Measurements from ENCODE around the gene NTF3.

Gene NTF3

GRCh38 chr12:5459051-5459782 lies 27.3 kb downstream of the NTF3 start:
- DNase-seq = no peak

DNA sequence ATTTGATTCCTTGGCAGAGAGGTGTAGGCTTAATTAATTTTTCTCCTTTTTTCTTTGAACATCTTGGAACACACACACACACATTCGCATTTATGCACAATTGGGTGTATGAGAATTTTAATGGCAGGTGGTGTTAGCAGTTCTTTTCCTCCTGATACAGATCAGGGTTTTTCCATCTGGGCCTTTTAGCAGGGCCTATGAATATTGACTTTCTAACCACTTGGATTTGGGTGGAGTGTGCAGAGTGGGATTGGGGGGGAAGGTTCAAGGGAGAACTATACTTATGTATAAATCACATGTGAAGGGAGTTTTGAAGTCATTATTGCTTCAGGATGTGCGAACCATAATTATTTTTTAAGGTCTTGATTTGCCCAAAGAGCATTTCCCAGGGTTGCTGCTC lies 28.9 kb downstream of the NTF3 start:
- no peak for DNase-seq

- no peak for DNase-seq
Observed at GRCh38 chr12:5461966-5462365, 30.1 kb downstream of the NTF3 start.

- DNase-seq = no peak
Observed at GRCh38 chr12:5464096-5464495, 32.2 kb downstream of the NTF3 start.

DNA sequence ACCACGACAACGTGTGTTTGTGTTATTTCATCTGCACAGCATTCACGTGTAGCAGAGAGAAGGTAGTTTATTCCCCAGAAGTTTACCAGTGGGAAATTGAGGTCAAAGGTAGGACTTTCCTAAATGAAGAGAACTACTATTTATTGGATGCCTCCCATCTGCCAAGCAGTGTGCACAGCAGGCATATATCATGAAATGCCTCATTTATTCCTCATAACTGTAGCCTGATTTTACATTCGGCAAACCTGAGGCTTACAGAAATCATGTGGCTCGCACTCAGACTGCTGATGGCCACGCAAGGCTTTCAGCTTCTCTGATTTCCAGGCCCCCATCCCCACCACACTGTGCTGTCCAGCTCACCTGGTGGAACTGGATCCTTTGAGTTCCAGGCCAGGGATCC lies 33.5 kb downstream of the NTF3 start:
- DNase-seq = no peak

DNA sequence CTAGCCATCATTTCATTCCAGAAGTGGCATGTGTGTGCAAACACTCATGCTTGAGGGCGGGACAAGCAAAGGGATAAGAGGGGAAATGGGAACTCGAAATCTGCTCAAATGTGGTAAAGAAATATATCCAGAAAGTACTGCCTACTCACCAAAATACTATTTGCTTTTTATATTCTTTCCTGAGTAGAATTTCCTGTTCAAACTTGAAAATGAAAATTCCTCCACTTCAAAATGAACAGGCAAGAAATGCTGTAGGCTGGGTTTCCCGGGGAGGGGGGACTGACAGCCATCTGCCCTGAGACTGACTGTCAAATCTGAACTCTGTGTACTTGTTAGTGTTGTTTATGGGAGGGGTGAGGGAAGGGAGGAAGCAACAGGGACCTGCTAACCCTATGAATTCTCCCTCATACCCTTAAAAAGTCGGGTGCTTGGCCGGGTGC lies 34.6 kb downstream of the NTF3 start:
- no peak for DNase-seq

DNA sequence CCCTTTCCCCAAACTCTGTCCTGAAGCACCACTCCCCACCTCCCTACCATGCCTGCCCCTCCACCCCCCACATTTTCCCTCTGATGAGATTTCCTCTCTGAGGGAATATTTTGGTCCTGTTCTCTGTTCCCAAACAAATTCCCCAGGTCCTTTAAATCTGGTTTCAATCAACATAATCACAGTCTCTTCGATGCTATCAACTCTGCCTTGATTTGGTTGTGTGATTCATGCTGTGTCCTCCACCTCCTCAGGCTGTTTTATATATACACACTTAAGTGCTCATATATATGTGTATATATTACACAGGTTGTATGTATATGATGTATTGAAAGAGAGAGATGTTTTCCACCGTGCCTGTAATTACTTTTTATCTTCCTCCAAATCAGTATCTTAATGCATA lies 36.0 kb downstream of the NTF3 start:
- DNase-seq = no peak

GRCh38 chr12:5470221-5470620 lies 38.3 kb downstream of the NTF3 start:
- DNase-seq = no peak

DNA sequence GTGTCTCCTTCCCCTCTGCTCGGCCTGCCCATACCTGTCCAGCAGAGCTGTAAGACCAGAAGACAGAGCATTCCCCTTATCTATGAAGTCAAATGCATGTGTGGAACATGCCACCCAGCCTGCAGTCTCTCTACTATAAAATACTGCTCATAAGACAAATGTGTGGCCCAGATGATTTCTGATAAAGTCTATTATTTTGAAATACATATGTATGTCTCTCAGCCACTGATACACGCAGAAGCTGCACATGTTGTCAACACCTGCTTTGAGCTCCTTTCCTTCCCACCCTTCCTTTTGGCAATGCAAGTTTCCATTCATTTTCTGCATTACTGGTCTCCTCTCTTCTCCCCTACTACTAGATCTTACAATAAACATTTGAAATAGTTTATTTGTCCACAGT lies 38.8 kb downstream of the NTF3 start:
- no peak for DNase-seq

- DNase-seq = no peak
Observed at GRCh38 chr12:5473076-5473782, 41.3 kb downstream of the NTF3 start.

DNA sequence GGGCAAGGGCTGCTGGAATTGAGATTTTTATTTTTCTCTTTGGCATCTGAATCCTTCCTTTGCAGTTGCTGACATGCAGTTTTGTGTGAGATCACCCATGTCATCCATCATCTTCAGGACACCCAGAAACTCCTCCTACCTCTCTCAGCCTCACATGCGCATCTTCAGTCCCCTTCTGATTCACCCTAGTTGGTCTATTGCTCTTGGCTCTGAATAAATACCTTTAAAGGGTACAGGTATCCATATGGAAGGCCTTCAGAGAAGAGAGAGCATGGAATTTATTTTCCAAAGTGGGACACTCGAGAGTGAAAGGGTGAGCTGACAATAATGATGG lies 41.8 kb downstream of the NTF3 start:
- no peak for DNase-seq

DNA sequence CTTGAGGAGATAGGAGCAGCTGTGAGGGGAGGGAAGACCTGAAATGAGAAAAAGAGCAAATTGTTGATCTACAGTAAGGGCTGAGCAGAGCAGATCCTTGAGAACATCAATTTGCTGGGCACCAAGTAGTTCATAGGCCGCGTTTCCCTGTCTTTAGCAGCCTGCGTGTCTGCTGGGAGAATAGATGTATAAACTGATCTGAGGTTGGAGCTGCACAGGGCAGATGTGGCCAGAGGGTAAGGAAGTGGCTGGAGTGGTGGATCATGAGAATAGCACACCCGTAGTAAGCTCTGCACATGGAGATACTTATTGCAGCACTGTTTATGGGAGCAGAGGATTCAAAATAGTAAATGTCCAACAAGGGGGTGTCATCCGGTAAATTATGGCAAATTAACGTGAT lies 44.4 kb downstream of the NTF3 start:
- no peak for DNase-seq

DNA sequence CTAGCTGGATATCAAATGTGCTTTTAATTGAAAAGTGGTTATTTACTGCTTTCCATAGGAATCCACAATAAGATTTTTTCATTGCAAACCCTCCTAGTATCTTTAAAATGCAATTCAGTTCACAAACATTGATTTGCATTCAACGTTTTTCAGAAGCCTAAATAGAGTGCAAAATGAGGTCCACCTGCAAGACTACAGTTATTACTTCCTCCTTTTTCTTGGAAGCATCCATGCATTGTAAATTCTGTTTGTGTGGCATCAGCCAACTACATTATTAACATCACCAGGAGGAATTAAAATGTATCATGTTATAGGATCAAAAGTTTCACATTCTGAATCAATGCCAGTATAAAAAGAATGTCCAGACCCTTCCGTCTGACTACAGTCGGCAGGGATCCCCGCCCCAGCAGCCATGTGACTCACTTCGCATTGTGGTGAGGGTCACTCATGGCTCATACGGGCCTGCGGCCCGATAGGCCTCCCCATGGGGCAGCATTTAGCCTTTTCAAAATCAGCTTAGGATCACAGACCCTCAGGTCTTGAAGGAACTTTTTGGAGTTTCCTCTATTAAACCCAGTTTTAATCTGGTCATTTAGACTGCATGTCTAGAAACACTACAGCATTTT lies 46.3 kb downstream of the NTF3 start:
- no peak for DNase-seq

GRCh38 chr12:5479761-5480160 lies 47.9 kb downstream of the NTF3 start:
- no peak for DNase-seq

DNA sequence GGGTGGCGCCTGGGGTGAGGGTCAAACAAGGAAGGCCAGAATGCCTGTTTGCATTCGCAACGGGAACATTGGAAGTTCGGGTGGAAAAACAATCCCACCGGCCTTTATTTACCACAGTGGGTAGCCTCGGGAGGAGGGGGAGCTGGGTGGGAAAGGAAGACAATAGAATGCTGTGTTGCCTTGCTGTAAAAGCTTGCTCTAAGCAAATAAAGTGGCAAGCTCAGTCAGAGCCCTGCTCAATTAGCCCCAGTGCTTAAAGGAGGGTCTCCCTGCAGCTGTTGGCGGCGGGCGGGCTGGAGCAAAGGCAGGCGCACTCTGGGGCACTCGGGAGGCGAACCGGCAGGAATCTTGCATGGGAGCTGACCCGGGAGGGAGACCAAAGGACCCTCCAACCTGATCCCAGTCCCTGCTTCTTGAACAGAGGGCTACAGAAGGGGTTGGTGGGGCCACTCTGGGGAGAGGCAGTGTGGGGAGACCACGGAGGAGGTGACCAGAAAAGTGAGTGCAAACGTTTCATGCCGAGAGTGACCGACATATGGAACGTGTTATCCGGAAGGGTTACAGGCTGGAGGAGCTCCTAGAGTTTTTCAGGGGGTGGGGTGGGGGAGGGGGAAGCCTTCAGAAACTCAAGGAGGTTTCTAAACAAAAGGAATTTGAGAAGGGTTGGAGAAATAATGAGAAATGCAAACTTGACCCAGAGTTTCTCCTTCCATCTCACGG lies 48.5 kb downstream of the NTF3 start:
- no peak for DNase-seq

DNA sequence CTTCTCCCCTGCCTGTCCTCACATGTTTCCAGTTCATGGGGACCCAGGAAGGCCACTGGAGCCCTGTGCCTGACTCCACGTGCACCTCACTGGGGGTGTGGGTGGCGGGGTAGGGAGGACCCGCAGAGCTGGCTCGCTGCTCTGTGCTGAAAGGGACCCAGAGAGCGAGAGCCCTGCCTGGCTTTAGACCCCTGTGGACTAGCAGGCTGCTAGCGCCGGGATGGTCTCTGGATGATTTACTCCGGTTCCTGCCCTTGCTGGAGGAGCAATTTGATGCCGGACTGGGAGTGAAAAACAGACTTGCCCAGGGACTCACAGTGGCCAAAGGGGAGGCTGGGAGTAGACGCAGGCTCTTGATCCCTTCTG lies 49.0 kb downstream of the NTF3 start:
- DNase-seq = no peak

DNA sequence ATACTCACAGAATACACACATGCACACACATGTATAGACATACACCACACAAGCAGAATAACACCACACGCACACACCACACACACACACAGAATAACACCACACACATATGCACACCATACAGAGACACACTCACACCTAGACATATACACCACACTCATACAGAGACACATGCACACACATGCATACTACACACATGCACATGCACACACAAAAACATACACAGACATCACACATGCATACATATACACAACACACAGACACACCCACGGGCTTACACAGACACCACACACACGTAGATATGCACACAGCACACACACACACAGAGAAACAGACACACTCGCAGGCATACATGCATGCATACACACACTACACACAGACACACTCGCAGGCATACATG lies 49.7 kb downstream of the NTF3 start:
- no peak for DNase-seq

- no peak for DNase-seq
Observed at GRCh38 chr12:5484426-5484825, 52.5 kb downstream of the NTF3 start.

- DNase-seq = no peak
Observed at GRCh38 chr12:5485454-5485853, 53.5 kb downstream of the NTF3 start.

- no peak for DNase-seq
Observed at GRCh38 chr12:5487076-5487475, 55.2 kb downstream of the NTF3 start.

DNA sequence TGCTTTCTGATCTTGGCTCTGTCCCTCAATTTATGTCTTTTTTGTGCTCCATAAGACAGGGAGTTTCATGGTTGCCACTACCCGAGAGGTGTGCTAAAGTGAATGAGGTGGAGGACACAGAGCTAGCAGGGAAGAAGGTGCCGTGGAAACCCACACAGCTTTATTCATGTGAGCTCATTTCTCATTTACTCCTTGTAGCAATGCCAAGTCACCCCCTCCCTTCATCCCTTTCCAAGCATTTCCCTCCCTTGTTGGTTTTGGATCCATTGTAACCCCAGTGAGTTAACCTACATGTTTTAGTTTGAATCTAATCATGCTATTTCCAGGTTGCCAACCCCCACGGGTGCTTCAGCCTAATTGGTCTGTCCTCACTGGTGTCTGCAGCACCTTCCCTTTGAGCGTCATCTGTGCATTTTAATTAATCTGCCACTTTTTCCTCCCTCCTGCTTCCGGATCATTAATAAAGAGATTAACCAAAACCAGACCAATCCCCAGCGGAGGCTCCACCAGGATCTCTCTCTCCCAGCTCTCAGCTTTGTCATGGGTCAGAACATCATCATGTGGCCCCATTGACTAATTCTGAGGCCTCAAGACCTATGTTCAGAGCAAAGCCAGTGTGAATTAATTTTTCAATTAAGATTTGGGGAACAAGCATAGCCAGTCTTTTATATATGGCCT lies 56.2 kb downstream of the NTF3 start:
- no peak for DNase-seq

- no peak for DNase-seq
Observed at GRCh38 chr12:5488626-5488955, 56.7 kb downstream of the NTF3 start.

DNA sequence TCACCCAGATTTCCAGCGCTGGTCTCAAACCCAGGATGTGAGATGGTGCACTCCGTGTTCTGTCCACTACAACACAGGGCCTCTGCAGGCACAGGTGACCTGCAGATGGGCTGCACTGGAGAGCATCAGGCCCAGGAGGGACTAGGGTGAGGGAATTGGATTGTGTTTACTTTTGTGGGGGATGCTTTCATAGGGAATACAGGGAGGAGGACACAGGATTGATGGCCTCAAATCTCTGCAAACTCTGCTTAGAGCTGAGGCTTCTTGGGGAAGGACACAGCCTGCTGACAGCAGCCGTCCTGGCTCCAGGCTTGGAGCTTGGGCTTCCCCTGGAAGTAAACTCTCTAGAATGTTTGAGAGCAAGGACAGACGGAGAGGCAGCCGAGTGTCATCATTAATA lies 57.1 kb downstream of the NTF3 start:
- no peak for DNase-seq

Measured in activated CD8-positive, alpha-beta memory T cell treated with anti-CD3 and anti-CD28 coated beads, Interleukin-2, amount 50 U/mL, for 48 hours (primary cell).